Iris pigment epithelial cell (primary cell): ENCODE data around the gene WWC2.

Experiments used
- DNase-seq: peaks from one replicate; pipeline ENCODE4 v3.0.0-alpha.2; 2011; ENCODE audit warnings: low read depth

WWC2 gene

GRCh38 chr4:183329954-183330742 lies 231.1 kb downstream of the WWC2 start:
- DNase-seq = no peak

GRCh38 chr4:183330841-183331240 lies 231.8 kb downstream of the WWC2 start:
- DNase-seq = no peak

GRCh38 chr4:183332447-183332846 lies 233.4 kb downstream of the WWC2 start:
- DNase-seq = no peak

GRCh38 chr4:183333202-183333601 lies 234.1 kb downstream of the WWC2 start:
- no peak for DNase-seq

- no peak for DNase-seq
Measured at GRCh38 chr4:183333983-183334382, 234.9 kb downstream of the WWC2 start.

DNA sequence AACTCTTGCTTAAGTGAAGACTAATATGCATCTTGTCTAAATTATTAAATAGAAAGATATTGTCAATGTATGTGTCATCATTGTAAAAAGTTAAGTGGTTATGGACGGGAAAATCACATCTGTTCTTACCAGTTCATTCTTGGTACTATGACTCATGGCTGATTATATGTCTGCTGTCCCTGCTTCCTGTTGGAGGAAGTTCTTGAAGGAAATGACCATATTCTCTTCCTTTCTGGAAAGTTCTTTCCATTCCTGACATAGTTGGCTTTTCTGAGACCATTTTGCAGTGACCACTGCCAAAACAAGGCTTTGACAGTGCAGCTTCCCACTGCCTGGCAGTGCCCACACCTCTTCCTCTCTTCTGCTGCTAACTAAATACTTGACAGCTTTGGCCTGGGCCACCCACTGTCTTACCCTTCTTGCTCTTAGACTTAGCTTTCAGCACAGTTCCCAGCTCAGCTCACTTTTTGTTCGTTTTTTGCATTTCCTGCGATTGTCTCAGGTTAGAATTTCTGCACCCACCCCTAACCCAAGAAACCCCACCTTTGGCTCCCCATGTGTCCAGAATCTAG lies 236.4 kb downstream of the WWC2 start:
- DNase-seq = peak; percentile 97

GRCh38 chr4:183337349-183337748 lies 238.3 kb downstream of the WWC2 start:
- peak; percentile 35 for DNase-seq

DNA sequence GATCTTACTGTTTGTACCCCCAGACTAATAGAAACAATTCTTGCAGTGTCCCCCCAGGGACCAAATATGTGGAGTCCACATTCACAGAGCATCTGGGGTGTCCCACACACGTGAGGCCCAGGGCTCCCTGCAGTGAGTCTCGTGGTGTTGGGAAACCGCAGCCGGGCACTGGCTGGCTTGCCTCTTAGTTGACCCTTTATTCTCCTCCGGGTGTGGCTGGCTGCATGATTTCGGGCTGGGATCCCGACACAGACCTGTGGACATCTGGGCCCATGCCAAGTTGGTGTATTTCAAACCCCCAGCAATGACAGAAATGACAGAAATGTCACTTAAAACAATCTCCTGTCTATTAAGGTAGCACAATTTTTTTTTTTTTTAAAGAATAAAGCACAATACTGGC lies 238.8 kb downstream of the WWC2 start:
- no peak for DNase-seq

DNA sequence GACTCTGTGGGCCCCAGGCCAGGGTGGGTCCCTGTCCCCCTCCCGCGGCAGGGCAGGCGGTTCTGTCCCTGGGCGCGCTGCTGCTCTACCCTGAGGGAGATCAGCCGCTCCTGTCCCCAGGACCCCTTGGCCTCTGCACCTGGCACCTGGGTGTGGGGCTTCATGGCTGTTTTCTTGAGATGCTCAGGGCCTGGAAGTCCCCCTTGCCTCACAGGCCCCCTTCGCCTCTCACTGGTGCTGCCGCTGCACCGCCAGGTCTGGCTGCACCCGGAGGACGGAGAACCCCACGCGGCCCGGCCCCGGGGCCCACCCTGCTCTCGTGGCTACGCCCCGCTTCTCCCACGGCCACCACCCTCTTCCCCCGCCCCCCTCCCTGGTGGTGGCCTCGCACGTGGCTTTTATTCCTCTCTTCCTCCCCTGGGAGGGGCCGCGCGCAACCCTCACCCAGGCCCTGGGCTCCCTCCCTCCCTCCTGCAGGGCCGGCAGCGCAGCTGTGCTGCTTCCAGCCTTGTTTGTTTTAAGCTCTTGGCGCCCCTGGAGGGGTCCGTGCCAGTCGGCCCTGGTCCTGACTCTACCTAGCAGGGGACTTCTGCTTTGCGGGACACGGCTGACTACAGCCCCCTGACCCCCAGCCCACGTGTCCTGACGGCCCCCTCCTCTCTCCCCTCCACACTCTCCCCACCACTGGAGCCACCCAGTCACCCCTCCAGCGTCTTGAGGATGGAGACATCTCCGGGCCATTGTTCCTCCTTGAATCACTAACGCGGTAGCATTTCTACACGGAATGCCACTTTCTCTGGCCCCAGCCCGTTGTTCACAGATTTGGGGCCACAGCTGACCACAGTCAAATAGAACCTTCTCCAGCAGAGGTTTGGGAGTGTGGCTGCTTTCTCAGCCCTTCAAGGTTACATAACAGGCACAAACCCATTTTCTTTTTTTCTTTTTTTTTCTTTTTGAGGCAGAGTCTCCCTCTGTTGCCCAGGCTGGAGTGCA lies 243.8 kb downstream of the WWC2 start:
- DNase-seq = no peak

GRCh38 chr4:183343730-183344129 lies 244.7 kb downstream of the WWC2 start:
- DNase-seq = no peak

- DNase-seq = no peak
Measured at GRCh38 chr4:183344523-183345255, 245.6 kb downstream of the WWC2 start.

- DNase-seq = no peak
Measured at GRCh38 chr4:183345261-183345660, 246.2 kb downstream of the WWC2 start.

DNA sequence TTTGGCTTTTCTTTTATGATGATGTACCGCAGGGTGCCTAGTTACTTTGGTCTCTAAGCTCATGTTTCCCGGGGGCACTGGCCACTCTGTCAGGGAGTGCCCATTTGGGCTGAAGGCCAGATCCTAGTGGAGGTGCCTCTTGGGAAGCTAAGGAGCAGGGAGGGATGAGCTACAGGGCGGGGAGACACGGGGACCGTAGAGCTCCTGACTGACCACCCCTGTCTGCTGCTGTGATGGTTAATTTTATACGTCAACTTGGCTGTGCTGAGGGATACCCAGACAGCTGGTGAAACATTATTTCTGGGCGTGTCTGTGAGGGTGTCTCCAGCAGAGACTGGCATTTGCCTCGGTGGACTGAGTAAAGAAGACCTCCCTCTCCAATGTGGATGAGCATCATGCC lies 248.1 kb downstream of the WWC2 start:
- DNase-seq = no peak

GRCh38 chr4:183347566-183347965 lies 248.5 kb downstream of the WWC2 start:
- peak; percentile 77 for DNase-seq

GRCh38 chr4:183348136-183348535 lies 249.1 kb downstream of the WWC2 start:
- no peak for DNase-seq

DNA sequence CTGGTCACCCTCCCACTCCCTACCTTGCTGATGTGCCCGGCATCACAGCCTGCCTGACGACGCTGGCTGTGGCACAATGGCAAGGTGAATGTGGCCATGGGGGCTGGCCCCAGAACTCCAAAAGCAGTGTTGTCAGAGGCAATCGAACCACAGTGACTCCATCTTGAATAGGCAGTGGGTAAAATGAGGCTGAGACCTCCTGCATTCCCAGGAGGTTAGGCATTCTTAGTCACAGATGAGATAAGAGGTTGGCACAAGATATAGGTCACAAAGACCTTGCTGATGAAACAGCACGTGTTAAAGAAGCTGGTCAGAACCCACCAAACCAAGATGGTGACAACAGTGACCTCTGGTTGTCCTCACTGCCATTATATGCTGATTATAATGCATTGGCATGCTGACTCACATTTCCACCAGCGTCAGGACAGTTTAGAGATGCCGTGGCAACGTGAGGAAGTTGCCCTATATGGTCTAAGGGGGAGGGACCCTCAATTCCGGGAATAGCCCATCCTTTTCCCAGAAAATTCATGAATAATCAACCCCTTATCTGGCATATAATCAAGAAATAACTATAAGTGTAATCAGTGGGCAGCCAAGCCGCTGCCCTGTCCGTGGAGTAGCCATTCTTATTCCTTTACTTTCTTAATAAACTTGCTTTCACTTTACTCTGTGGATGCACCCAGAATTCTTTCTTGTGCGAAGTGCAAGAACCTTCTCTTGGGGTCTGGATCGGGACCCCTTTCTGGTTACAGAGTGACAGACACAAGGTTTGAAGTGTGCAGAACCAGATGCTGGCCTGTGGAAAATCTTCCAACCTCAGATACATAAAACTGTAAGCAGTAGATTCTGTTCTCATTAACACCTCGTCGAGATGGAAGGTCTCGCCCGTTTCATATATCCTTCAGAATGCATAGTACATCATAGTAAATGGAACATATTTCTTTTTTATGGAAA lies 249.9 kb downstream of the WWC2 start:
- peak; percentile 89 for DNase-seq

DNA sequence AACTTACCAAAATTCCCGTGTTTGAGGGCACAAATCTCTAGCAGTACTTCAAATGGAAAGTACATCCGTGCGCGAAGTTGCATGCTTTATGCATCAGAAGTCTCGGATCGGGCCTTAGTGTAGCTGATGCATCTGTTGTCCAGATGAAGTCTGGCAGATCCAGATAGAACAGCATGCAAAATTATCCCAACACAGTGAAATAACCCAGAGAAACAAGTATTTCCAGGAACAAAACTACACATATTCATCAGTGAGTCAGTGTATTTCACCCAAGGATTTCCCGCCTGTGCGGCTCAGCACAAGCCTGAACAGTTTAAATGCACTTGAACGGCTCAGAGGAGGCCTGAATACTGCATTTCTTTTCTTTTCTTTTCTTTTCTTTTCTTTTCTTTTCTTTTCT lies 250.6 kb downstream of the WWC2 start:
- peak; percentile 64 for DNase-seq

GRCh38 chr4:183350317-183351071 lies 251.4 kb downstream of the WWC2 start:
- no peak for DNase-seq

DNA sequence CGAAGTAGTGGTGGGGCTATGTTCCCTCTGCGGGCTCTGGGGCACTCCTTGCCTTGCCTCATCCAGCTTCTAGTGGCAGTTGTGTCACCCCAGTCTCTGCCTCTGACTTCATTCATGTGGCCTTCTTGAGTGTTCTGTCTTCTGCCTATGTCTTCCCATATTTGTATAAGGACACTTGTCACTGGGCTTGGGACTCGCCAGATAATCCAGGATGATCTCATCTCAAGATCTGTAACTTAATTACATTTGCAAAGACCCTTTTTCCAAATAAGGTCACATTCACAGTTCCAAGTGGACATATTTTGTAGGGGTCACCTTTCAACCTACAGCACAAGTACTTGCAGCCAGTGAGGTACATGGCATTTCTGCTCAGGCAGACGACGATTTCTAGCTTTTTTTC lies 253.5 kb downstream of the WWC2 start:
- no peak for DNase-seq

GRCh38 chr4:183353557-183353956 lies 254.5 kb downstream of the WWC2 start:
- no peak for DNase-seq
